Measurements from ENCODE around the gene CUX1. TPM values are rescaled to one million over a fixed set of nuclear protein-coding genes. Genes with fewer than 3 reads are reported as not detected.

Gene CUX1
- polyA plus RNA-seq, 4 donors: 29.2 to 77.5 (median 32.3) TPM

- H3K4me3 ChIP-seq (ENCODE audit: low read depth in 1 of 3, low read length in 3 of 3): no peak overlapping the region
- H3K36me3 ChIP-seq (ENCODE audit: control insufficient read depth in 3 of 3, insufficient read depth in 2 of 3, low read depth in 1 of 3, low read length in 3 of 3): peaks cover 7 to 91% (median 14%) of the 10 kb centered on the region in 3 donors
- 95 to 97% (median 96%) methylated on average over 16 of the region's 16 CpGs for WGBS, 3 donors
- H3K27me3 ChIP-seq (ENCODE audit: control insufficient read depth in 3 of 3, insufficient read depth in 3 of 3, low read length in 3 of 3): no peaks in the 10 kb centered on the region
- no peaks in the 10 kb centered on the region for H3K9me3 ChIP-seq (ENCODE audit: control insufficient read depth in 2 of 2, insufficient read depth in 1 of 2, low read depth in 1 of 2, low read length in 1 of 2)
- no peak overlapping the region for H3K27ac ChIP-seq (ENCODE audit: low read depth in 1 of 3, low read length in 2 of 3)
- peaks cover 0 to 8% (median 0%) of the 10 kb centered on the region in 3 donors for H3K4me1 ChIP-seq (ENCODE audit: control insufficient read depth in 3 of 3, insufficient read depth in 2 of 3, low read depth in 1 of 3, low read length in 2 of 3)
- no peak for FAIRE-seq
- DNase-seq: no peak
Observed at GRCh38 chr7:102204212-102204611, 386.8 kb downstream of the CUX1 start.

- WGBS, 3 donors: 93 to 95% (median 95%) methylated on average over 15 of the region's 15 CpGs
- H3K9me3 ChIP-seq (ENCODE audit: control insufficient read depth in 2 of 2, insufficient read depth in 1 of 2, low read depth in 1 of 2, low read length in 1 of 2): no peaks in the 10 kb centered on the region
- no peak for FAIRE-seq
- H3K27ac ChIP-seq (ENCODE audit: low read depth in 1 of 3, low read length in 2 of 3): no peak overlapping the region
- H3K4me3 ChIP-seq (ENCODE audit: low read depth in 1 of 3, low read length in 3 of 3): no peak overlapping the region
- DNase-seq: no peak
- peaks cover 7 to 88% (median 14%) of the 10 kb centered on the region in 3 donors for H3K36me3 ChIP-seq (ENCODE audit: control insufficient read depth in 3 of 3, insufficient read depth in 2 of 3, low read depth in 1 of 3, low read length in 3 of 3)
- peaks cover 0 to 16% (median 0%) of the 10 kb centered on the region in 3 donors for H3K4me1 ChIP-seq (ENCODE audit: control insufficient read depth in 3 of 3, insufficient read depth in 2 of 3, low read depth in 1 of 3, low read length in 2 of 3)
- H3K27me3 ChIP-seq (ENCODE audit: control insufficient read depth in 3 of 3, insufficient read depth in 3 of 3, low read length in 3 of 3): no peaks in the 10 kb centered on the region
Observed at GRCh38 chr7:102205915-102206314, 388.5 kb downstream of the CUX1 start.

- Histone ChIP-seq H3K27ac (ENCODE audit: low read depth in 1 of 3, low read length in 2 of 3) (peak overlapping the region in 1 of 3 donors; percentile 39), H3K9me3 (ENCODE audit: control insufficient read depth in 2 of 2, insufficient read depth in 1 of 2, low read depth in 1 of 2, low read length in 1 of 2) (no peaks in the 10 kb centered on the region), H3K4me1 (ENCODE audit: control insufficient read depth in 3 of 3, insufficient read depth in 2 of 3, low read depth in 1 of 3, low read length in 2 of 3) (peaks cover 0 to 18% (median 0%) of the 10 kb centered on the region in 3 donors), H3K27me3 (ENCODE audit: control insufficient read depth in 3 of 3, insufficient read depth in 3 of 3, low read length in 3 of 3) (no peaks in the 10 kb centered on the region), H3K36me3 (ENCODE audit: control insufficient read depth in 3 of 3, insufficient read depth in 2 of 3, low read depth in 1 of 3, low read length in 3 of 3) (peaks cover 7 to 86% (median 7%) of the 10 kb centered on the region in 3 donors), H3K4me3 (ENCODE audit: low read depth in 1 of 3, low read length in 3 of 3) (no peak overlapping the region)
- FAIRE-seq (no peak), DNase-seq (peak; percentile 7 to 86)
- 54 to 63% (median 62%) methylated on average over 14 of the region's 14 CpGs for WGBS, 3 donors
Observed at GRCh38 chr7:102208826-102209225, 391.4 kb downstream of the CUX1 start.

GRCh38 chr7:102210787-102211186 is 393.4 kb downstream of the CUX1 start:
- WGBS, 3 donors: 72 to 83% (median 79%) methylated on average over 13 of the region's 13 CpGs
- Histone ChIP-seq H3K27ac (ENCODE audit: low read depth in 1 of 3, low read length in 2 of 3) (no peak overlapping the region), H3K4me3 (ENCODE audit: low read depth in 1 of 3, low read length in 3 of 3) (no peak overlapping the region), H3K27me3 (ENCODE audit: control insufficient read depth in 3 of 3, insufficient read depth in 3 of 3, low read length in 3 of 3) (no peaks in the 10 kb centered on the region), H3K4me1 (ENCODE audit: control insufficient read depth in 3 of 3, insufficient read depth in 2 of 3, low read depth in 1 of 3, low read length in 2 of 3) (peaks cover 0 to 18% (median 0%) of the 10 kb centered on the region in 3 donors), H3K36me3 (ENCODE audit: control insufficient read depth in 3 of 3, insufficient read depth in 2 of 3, low read depth in 1 of 3, low read length in 3 of 3) (peaks cover 1 to 81% (median 4%) of the 10 kb centered on the region in 3 donors), H3K9me3 (ENCODE audit: control insufficient read depth in 2 of 2, insufficient read depth in 1 of 2, low read depth in 1 of 2, low read length in 1 of 2) (no peaks in the 10 kb centered on the region)
- peak; percentile 9 to 56 for DNase-seq
- no peak for FAIRE-seq

- Histone ChIP-seq H3K27me3 (ENCODE audit: control insufficient read depth in 3 of 3, insufficient read depth in 3 of 3, low read length in 3 of 3) (no peaks in the 10 kb centered on the region), H3K27ac (ENCODE audit: low read depth in 1 of 3, low read length in 2 of 3) (no peak overlapping the region), H3K36me3 (ENCODE audit: control insufficient read depth in 3 of 3, insufficient read depth in 2 of 3, low read depth in 1 of 3, low read length in 3 of 3) (peaks cover 0 to 80% (median 4%) of the 10 kb centered on the region in 3 donors), H3K4me3 (ENCODE audit: low read depth in 1 of 3, low read length in 3 of 3) (no peak overlapping the region), H3K4me1 (ENCODE audit: control insufficient read depth in 3 of 3, insufficient read depth in 2 of 3, low read depth in 1 of 3, low read length in 2 of 3) (peaks cover 0 to 18% (median 0%) of the 10 kb centered on the region in 3 donors), H3K9me3 (ENCODE audit: control insufficient read depth in 2 of 2, insufficient read depth in 1 of 2, low read depth in 1 of 2, low read length in 1 of 2) (no peaks in the 10 kb centered on the region)
- 88 to 96% (median 91%) methylated on average over 22 of the region's 22 CpGs for WGBS, 3 donors
- FAIRE-seq: no peak
- no peak for DNase-seq
Observed at GRCh38 chr7:102211590-102212550, 394.4 kb downstream of the CUX1 start.

- Histone ChIP-seq H3K9me3 (ENCODE audit: control insufficient read depth in 2 of 2, insufficient read depth in 1 of 2, low read depth in 1 of 2, low read length in 1 of 2) (no peaks in the 10 kb centered on the region), H3K4me3 (ENCODE audit: low read depth in 1 of 3, low read length in 3 of 3) (no peak overlapping the region), H3K27me3 (ENCODE audit: control insufficient read depth in 3 of 3, insufficient read depth in 3 of 3, low read length in 3 of 3) (no peaks in the 10 kb centered on the region), H3K4me1 (ENCODE audit: control insufficient read depth in 3 of 3, insufficient read depth in 2 of 3, low read depth in 1 of 3, low read length in 2 of 3) (peaks cover 0 to 8% (median 0%) of the 10 kb centered on the region in 3 donors), H3K27ac (ENCODE audit: low read depth in 1 of 3, low read length in 2 of 3) (no peak overlapping the region), H3K36me3 (ENCODE audit: control insufficient read depth in 3 of 3, insufficient read depth in 2 of 3, low read depth in 1 of 3, low read length in 3 of 3) (peaks cover 0 to 89% (median 4%) of the 10 kb centered on the region in 3 donors)
- DNase-seq (no peak), FAIRE-seq (no peak)
- WGBS, 3 donors: 75 to 86% (median 82%) methylated on average over 15 of the region's 15 CpGs
Observed at GRCh38 chr7:102214477-102215072, 397.1 kb downstream of the CUX1 start.

- FAIRE-seq: no peak
- 75 to 87% (median 75%) methylated on average over 7 of the region's 7 CpGs for WGBS, 3 donors
- Histone ChIP-seq H3K27me3 (ENCODE audit: control insufficient read depth in 3 of 3, insufficient read depth in 3 of 3, low read length in 3 of 3) (no peaks in the 10 kb centered on the region), H3K36me3 (ENCODE audit: control insufficient read depth in 3 of 3, insufficient read depth in 2 of 3, low read depth in 1 of 3, low read length in 3 of 3) (peaks cover 0 to 88% (median 4%) of the 10 kb centered on the region in 3 donors), H3K27ac (ENCODE audit: low read depth in 1 of 3, low read length in 2 of 3) (no peak overlapping the region), H3K4me3 (ENCODE audit: low read depth in 1 of 3, low read length in 3 of 3) (no peak overlapping the region), H3K4me1 (ENCODE audit: control insufficient read depth in 3 of 3, insufficient read depth in 2 of 3, low read depth in 1 of 3, low read length in 2 of 3) (peaks cover 0 to 8% (median 0%) of the 10 kb centered on the region in 3 donors), H3K9me3 (ENCODE audit: control insufficient read depth in 2 of 2, insufficient read depth in 1 of 2, low read depth in 1 of 2, low read length in 1 of 2) (no peaks in the 10 kb centered on the region)
- DNase-seq: no peak
Observed at GRCh38 chr7:102215256-102215655, 397.8 kb downstream of the CUX1 start.

GRCh38 chr7:102215711-102216110 is 398.3 kb downstream of the CUX1 start:
- WGBS, 3 donors: 93 to 96% (median 94%) methylated on average over 11 of the region's 11 CpGs

More at GRCh38 chr7:102215711-102216110, 398.3 kb downstream of the CUX1 start:
- Histone ChIP-seq H3K4me3 (ENCODE audit: low read depth in 1 of 3, low read length in 3 of 3) (no peak overlapping the region), H3K4me1 (ENCODE audit: control insufficient read depth in 3 of 3, insufficient read depth in 2 of 3, low read depth in 1 of 3, low read length in 2 of 3) (peaks cover 0 to 3% (median 0%) of the 10 kb centered on the region in 3 donors), H3K9me3 (ENCODE audit: control insufficient read depth in 2 of 2, insufficient read depth in 1 of 2, low read depth in 1 of 2, low read length in 1 of 2) (no peaks in the 10 kb centered on the region), H3K36me3 (ENCODE audit: control insufficient read depth in 3 of 3, insufficient read depth in 2 of 3, low read depth in 1 of 3, low read length in 3 of 3) (peaks cover 0 to 86% (median 4%) of the 10 kb centered on the region in 3 donors), H3K27me3 (ENCODE audit: control insufficient read depth in 3 of 3, insufficient read depth in 3 of 3, low read length in 3 of 3) (no peaks in the 10 kb centered on the region), H3K27ac (ENCODE audit: low read depth in 1 of 3, low read length in 2 of 3) (no peak overlapping the region)
- no peak for DNase-seq
- FAIRE-seq: no peak

Measured in small intestine (tissue), 7 donors.